Mucosa of descending colon (tissue), 3 donors: ENCODE data around the gene KLHL22. TPM values are rescaled to one million over a fixed set of nuclear protein-coding genes. Genes with fewer than 3 reads are reported as not detected.

Source experiments
- ATAC-seq: fragments of 200-7000 bp; cut with Tn5 transposase; one replicate; pipeline ENCODE4 v1.9.1; 2020; ENCODE audit warnings: mild to moderate bottlenecking, moderate library complexity
- DNase-seq, 3 donors: peaks; one replicate each; pipeline ENCODE4 v3.0.0-alpha.2; 2020
- H3K36me3 ChIP-seq: fragments of 200-600 bp; one replicate; pipeline ENCODE4 v1.8.0; 2021; ENCODE audit warnings: low read depth, mild to moderate bottlenecking
- H3K4me1 ChIP-seq: fragments of 200-600 bp; one replicate; pipeline ENCODE4 v1.8.0; 2021; ENCODE audit warnings: low read depth, mild to moderate bottlenecking
- H3K4me3 ChIP-seq: fragments of 200-600 bp; one replicate; pipeline ENCODE4 v1.8.0; 2021; ENCODE audit warnings: mild to moderate bottlenecking
- H3K9me3 ChIP-seq: fragments of 200-600 bp; one replicate; pipeline ENCODE4 v1.8.0; 2021; ENCODE audit warnings: mild to moderate bottlenecking
- intact Hi-C, 2 donors: fragments of 100-400 bp; cut with DNase I in 1 of 2; cut with micrococcal nuclease in 1 of 2; formaldehyde crosslinking; loops; one replicate each; pipeline versions ENCODE4 v1.11.0 to v1.11.1; 2022; cut with DNase I, micrococcal nuclease
- total RNA-seq, 3 donors: library from RNA; stranded (reverse); fragmentation: NEBNext Ultra II Directional in 2 of 3; extraction: Animal tissue kit (Norgen Biotek cat#: 25700) in 2 of 3; gene quantifications; one replicate each; pipeline versions ENCODE4 v1.2.1 to v1.2.4, GENCODE V29; 2021 to 2023
- TF ChIP-seq, protein P1 (sequence below): fragments of 200-600 bp; IDR thresholded peaks from one replicate; pipeline ENCODE4 v1.8.0; 2022; ENCODE audit warnings: antibody characterized with exemption, mild to moderate bottlenecking
- donor health status: DM: no; HTN: no; CAD: no; lungs with moderate emphysema.
- donor health status: DM: no; HTN: no; CAD: no.
- donor health status: DM: no; HTN: yes; CAD: no.

Gene KLHL22
- total RNA-seq, 3 donors from 2014 or later = 9.5 to 24.1 (median 14.7) TPM

GRCh38 chr22:20520093-20520511 lies 24.5 kb upstream of the KLHL22 start:
- TF ChIP-seq, protein P1, sequence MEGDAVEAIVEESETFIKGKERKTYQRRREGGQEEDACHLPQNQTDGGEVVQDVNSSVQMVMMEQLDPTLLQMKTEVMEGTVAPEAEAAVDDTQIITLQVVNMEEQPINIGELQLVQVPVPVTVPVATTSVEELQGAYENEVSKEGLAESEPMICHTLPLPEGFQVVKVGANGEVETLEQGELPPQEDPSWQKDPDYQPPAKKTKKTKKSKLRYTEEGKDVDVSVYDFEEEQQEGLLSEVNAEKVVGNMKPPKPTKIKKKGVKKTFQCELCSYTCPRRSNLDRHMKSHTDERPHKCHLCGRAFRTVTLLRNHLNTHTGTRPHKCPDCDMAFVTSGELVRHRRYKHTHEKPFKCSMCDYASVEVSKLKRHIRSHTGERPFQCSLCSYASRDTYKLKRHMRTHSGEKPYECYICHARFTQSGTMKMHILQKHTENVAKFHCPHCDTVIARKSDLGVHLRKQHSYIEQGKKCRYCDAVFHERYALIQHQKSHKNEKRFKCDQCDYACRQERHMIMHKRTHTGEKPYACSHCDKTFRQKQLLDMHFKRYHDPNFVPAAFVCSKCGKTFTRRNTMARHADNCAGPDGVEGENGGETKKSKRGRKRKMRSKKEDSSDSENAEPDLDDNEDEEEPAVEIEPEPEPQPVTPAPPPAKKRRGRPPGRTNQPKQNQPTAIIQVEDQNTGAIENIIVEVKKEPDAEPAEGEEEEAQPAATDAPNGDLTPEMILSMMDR = no peak
- intact Hi-C loops = no loop called here
- Histone ChIP-seq H3K36me3 (no peaks in the 10 kb centered on the region), H3K9me3 (no peaks in the 10 kb centered on the region), H3K4me1 (peaks cover 11% of the 10 kb centered on the region), H3K4me3 (no peak overlapping the region)
- DNase-seq (peak in 1 of 3 donors; percentile 2), ATAC-seq (no peak)

- no peaks in the 10 kb centered on the region for H3K36me3 ChIP-seq
- DNase-seq (no peak), ATAC-seq (no peak)
- TF ChIP-seq, protein P1 = no peak
- no peak overlapping the region for H3K4me3 ChIP-seq
- no peaks in the 10 kb centered on the region for H3K9me3 ChIP-seq
- peaks cover 11% of the 10 kb centered on the region for H3K4me1 ChIP-seq
- intact Hi-C loops = no loop called here
These were observed 24.0 kb upstream of the KLHL22 start for GRCh38 chr22:20519558-20519957.

DNA sequence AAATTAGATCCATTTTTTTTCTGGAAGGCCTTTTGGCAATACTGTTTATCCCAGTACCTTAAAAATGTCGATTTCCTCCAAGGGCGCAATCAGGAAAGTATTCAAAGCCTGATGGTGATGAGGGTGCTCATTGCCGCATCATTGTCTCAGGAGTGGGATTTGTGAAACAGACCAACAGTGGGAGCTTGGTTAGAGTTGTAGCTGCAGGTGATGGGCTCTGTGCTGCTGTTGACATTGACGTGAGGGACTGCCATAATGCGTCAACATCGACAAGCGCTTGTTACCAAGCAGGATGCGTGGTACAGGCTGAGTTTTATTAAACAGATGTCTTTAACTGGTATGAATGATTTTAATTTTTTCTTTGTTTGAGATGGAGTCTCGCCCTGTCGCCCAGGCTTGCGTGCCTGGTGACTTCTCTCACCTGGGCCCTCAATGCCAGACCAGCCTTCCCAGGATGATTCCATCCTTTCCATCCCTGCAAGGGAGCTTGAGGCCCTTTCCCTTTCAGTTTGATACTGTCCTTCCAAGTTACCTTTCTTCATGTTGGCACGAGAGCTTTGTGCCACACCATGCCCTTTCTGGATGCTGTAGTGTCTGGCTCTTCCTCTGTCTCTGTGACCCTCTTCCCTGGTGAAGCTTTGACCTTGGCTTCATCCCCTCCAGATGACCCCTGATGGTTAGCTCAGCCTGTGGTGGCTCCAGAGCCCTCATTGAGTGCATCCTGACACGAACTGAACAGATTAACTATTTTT lies 22.4 kb upstream of the KLHL22 start:
- no peak for ATAC-seq
- H3K36me3 ChIP-seq = no peaks in the 10 kb centered on the region
- peaks cover 4% of the 10 kb centered on the region for H3K4me1 ChIP-seq
- TF ChIP-seq, protein P1 = no peak
- intact Hi-C loops = no loop called here
- no peaks in the 10 kb centered on the region for H3K9me3 ChIP-seq
- peak in 1 of 3 donors; percentile 2 for DNase-seq
- no peak overlapping the region for H3K4me3 ChIP-seq

DNA sequence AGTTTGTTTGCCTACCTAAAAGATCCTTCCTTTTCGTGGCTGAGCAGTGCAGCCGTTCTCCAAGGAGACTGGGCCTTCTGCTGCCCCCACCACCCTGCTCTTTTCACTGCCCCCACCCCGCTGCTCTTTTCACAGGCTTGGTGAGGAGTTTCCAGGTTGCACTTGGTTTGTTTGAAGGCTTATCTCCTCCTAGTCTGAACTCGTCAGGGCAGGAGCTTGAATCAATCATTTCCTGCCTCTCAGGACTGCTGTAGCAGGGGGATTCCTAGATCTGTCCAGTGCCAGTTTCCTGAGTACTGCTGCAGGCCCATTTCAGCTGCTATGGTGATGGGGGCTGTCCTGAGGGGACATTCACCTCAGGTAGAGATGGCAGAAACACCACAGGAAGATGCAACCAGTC lies 21.8 kb upstream of the KLHL22 start:
- TF ChIP-seq, protein P1 = no peak
- no peak for ATAC-seq
- H3K9me3 ChIP-seq = no peaks in the 10 kb centered on the region
- H3K36me3 ChIP-seq = no peaks in the 10 kb centered on the region
- intact Hi-C loops = no loop called here
- H3K4me1 ChIP-seq = no peaks in the 10 kb centered on the region
- H3K4me3 ChIP-seq = no peak overlapping the region
- DNase-seq = no peak

DNA sequence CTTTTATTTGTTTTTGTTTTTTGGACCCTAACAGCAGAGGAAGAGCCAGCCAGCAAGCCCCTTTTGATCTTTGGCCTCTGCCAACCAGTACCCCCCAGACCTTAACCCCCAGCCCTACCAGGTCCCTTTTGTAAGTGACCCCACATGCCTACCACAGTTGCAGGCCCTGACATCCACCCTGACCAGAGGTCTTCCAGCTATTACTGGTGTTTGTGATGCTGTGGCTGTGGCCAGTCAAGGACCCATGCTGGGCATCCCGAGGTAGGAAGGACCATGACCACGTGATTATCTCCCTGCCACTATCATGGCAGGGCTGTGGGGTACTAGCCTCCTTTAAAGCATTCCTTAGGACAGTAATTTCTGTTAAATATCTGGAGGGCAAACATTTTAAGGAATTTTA lies 20.8 kb upstream of the KLHL22 start:
- H3K4me1 ChIP-seq = peaks cover 3% of the 10 kb centered on the region
- TF ChIP-seq, protein P1 = no peak
- H3K9me3 ChIP-seq = no peaks in the 10 kb centered on the region
- DNase-seq (no peak), ATAC-seq (no peak)
- intact Hi-C loops = no loop called here
- H3K4me3 ChIP-seq = no peak overlapping the region
- H3K36me3 ChIP-seq = no peaks in the 10 kb centered on the region
